Body of pancreas (tissue), 4 donors: ENCODE data around the gene PGPEP1.

ENCODE experiments used
- POLR2A ChIP-seq, 3 donors: fragments of 450-650 bp; IDR thresholded peaks; one replicate each; pipeline ENCODE4 v1.6.1; 2016; ENCODE audit warnings: antibody characterized with exemption in 3 of 3, mild to moderate bottlenecking in 2 of 3
- TF ChIP-seq, protein P1 (sequence below), 7 experiments: fragments of 450-650 bp in 4 of 7; fragments of 200-600 bp in 3 of 7; sonication (generic) in 3 of 7; IDR thresholded peaks; one replicate each; pipeline ENCODE4 v1.5.1; 2016 to 2019; ENCODE audit warnings: antibody characterized with exemption in 7 of 7

DNA sequence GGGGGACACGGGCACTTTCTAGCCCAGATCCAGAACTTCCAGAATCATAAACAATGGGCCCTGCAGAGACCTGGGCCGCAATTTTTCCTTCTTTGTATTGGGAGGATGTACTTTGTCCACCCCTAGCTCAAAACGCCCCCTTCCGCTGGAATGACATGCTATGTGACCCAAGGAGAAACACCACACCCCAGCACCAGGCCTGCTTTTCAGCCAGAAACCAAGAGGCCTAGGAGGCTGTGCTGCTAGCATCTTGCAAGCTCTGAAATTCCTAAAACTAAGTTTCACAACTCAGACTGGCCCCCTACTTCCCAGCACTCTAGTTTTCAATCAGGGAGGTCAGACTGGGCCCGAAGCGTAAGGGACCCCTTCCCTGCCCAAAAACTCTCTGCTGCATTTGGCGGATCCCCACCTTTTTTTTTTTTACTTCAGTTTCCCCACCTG lies 18.1 kb upstream of the PGPEP1 start:
- TF ChIP-seq, protein P1, sequence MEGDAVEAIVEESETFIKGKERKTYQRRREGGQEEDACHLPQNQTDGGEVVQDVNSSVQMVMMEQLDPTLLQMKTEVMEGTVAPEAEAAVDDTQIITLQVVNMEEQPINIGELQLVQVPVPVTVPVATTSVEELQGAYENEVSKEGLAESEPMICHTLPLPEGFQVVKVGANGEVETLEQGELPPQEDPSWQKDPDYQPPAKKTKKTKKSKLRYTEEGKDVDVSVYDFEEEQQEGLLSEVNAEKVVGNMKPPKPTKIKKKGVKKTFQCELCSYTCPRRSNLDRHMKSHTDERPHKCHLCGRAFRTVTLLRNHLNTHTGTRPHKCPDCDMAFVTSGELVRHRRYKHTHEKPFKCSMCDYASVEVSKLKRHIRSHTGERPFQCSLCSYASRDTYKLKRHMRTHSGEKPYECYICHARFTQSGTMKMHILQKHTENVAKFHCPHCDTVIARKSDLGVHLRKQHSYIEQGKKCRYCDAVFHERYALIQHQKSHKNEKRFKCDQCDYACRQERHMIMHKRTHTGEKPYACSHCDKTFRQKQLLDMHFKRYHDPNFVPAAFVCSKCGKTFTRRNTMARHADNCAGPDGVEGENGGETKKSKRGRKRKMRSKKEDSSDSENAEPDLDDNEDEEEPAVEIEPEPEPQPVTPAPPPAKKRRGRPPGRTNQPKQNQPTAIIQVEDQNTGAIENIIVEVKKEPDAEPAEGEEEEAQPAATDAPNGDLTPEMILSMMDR (IDR thresholded peaks at IDR 0.05), result no peak
- no peak for TF ChIP-seq POLR2A (IDR thresholded peaks at IDR 0.05)
